Measurements from ENCODE around the gene COMMD2. TPM values are rescaled to one million over a fixed set of nuclear protein-coding genes. Genes with fewer than 3 reads are reported as not detected.

The COMMD2 gene
- polyA plus RNA-seq, 3 donors, result 15.1 to 74.4 (median 73.5) TPM

GRCh38 chr3:149784064-149784704 is 31.9 kb upstream of the COMMD2 start:
- Histone ChIP-seq H3K79me2 (ENCODE audit: insufficient read depth, low read length) (no peaks in the 10 kb centered on the region), H3K27ac (ENCODE audit: low read depth in 1 of 2, low read length in 2 of 2) (peak overlapping the region; percentile 18 to 70), H3K9ac (ENCODE audit: insufficient read depth, low read length, poor library complexity, severe bottlenecking) (no peak overlapping the region), H4K20me1 (ENCODE audit: insufficient read depth, low read length) (no peaks in the 10 kb centered on the region), H3K36me3 (replicated peaks in 1 of 2; ENCODE audit: control insufficient read depth in 1 of 2, insufficient read depth in 2 of 2, low read length in 2 of 2) (no peaks in the 10 kb centered on the region), H3K4me3 (replicated peaks in 1 of 3; ENCODE audit: low read depth in 2 of 3, low read length in 3 of 3) (peak overlapping the region in 1 of 3 experiments; percentile 53), H2AFZ (ENCODE audit: insufficient read depth, low read depth, low read length, poor library complexity, severe bottlenecking) (peak overlapping the region; percentile 62), H3K4me1 (ENCODE audit: control insufficient read depth in 1 of 2, insufficient read depth in 2 of 2, low read length in 2 of 2) (peaks cover 44 to 52% of the 10 kb centered on the region in 2 donors), H3K9me3 (replicated peaks in 1 of 2; ENCODE audit: control insufficient read depth in 1 of 2, insufficient read depth in 1 of 2, low read length in 2 of 2) (no peaks in the 10 kb centered on the region), H3K4me2 (replicated peaks; ENCODE audit: extremely low read depth, low read length, poor library complexity, severe bottlenecking) (peak overlapping the region; percentile 49), H3K27me3 (ENCODE audit: control insufficient read depth in 2 of 2, insufficient read depth in 2 of 2, low read length in 2 of 2) (no peaks in the 10 kb centered on the region)
- no peak for DNase-seq
- H3K4me3 Mint-ChIP-seq, result no peak overlapping the region
- peaks cover 0 to 2% (median 0%) of the 10 kb centered on the region in 7 donors for H3K9me3 Mint-ChIP-seq
- intact Hi-C loops (cut with micrococcal nuclease), result no loop called here
- no peak for TF ChIP-seq CTCF (IDR thresholded peaks at IDR 0.05)
- no peaks in the 10 kb centered on the region for H3K27me3 Mint-ChIP-seq (ENCODE audit: low read depth in 3 of 3)
- H3K36me3 Mint-ChIP-seq, result no peaks in the 10 kb centered on the region
- whole genome bisulfite sequencing (ENCODE audit: insufficient coverage), result 94% methylated on average over 3 of the region's 5 CpGs
- H3K4me1 Mint-ChIP-seq, result peaks cover 48% of the 10 kb centered on the region
- peak overlapping the region; percentile 78 to 94 (median 90) for H3K27ac Mint-ChIP-seq

- intact Hi-C loops (cut with micrococcal nuclease), result no loop called here
- Mint-ChIP-seq H3K27me3 (ENCODE audit: low read depth in 3 of 3) (no peaks in the 10 kb centered on the region), H3K27ac (peak overlapping the region; percentile 86 to 94 (median 90)), H3K4me1 (peaks cover 48% of the 10 kb centered on the region), H3K4me3 (peak overlapping the region in 1 of 2 donors; percentile 78), H3K9me3 (peaks cover 0 to 2% (median 0%) of the 10 kb centered on the region in 7 donors), H3K36me3 (no peaks in the 10 kb centered on the region)
- no peak for TF ChIP-seq CTCF (IDR thresholded peaks at IDR 0.05)
- no peak overlapping the region for H2AFZ ChIP-seq (ENCODE audit: insufficient read depth, low read depth, low read length, poor library complexity, severe bottlenecking)
- peak overlapping the region in 1 of 2 donors; percentile 70 for H3K27ac ChIP-seq (ENCODE audit: low read depth in 1 of 2, low read length in 2 of 2)
- no peaks in the 10 kb centered on the region for H3K27me3 ChIP-seq (ENCODE audit: control insufficient read depth in 2 of 2, insufficient read depth in 2 of 2, low read length in 2 of 2)
- H3K36me3 ChIP-seq (replicated peaks in 1 of 2; ENCODE audit: control insufficient read depth in 1 of 2, insufficient read depth in 2 of 2, low read length in 2 of 2), result no peaks in the 10 kb centered on the region
- no peaks in the 10 kb centered on the region for H3K9me3 ChIP-seq (replicated peaks in 1 of 2; ENCODE audit: control insufficient read depth in 1 of 2, insufficient read depth in 1 of 2, low read length in 2 of 2)
- H3K9ac ChIP-seq (ENCODE audit: insufficient read depth, low read length, poor library complexity, severe bottlenecking), result no peak overlapping the region
- DNase-seq, result peak; percentile 51 to 84 (median 71)
- H3K4me2 ChIP-seq (replicated peaks; ENCODE audit: extremely low read depth, low read length, poor library complexity, severe bottlenecking), result peak overlapping the region; percentile 49
- peak overlapping the region in 1 of 3 experiments; percentile 53 for H3K4me3 ChIP-seq (replicated peaks in 1 of 3; ENCODE audit: low read depth in 2 of 3, low read length in 3 of 3)
- no peaks in the 10 kb centered on the region for H3K79me2 ChIP-seq (ENCODE audit: insufficient read depth, low read length)
- H4K20me1 ChIP-seq (ENCODE audit: insufficient read depth, low read length), result no peaks in the 10 kb centered on the region
- H3K4me1 ChIP-seq (ENCODE audit: control insufficient read depth in 1 of 2, insufficient read depth in 2 of 2, low read length in 2 of 2), result peaks cover 44 to 52% of the 10 kb centered on the region in 2 donors
Observed at GRCh38 chr3:149783576-149783975, 31.3 kb upstream of the COMMD2 start.

Data from CD14-positive monocyte (primary cell).